BE2C (cell line): ENCODE measurements around the gene ERO1A.

Experiments used
- DNase-seq: peaks from one replicate; pipeline ENCODE4 v3.0.0-alpha.2; 2020
- H3K27me3 ChIP-seq: fragments of 250-450 bp; sonication (Bioruptor Pico); 2 replicates; pipeline ENCODE4 v1.5.1; 2020; ENCODE audit warnings: mild to moderate bottlenecking
- H3K36me3 ChIP-seq: fragments of 250-450 bp; sonication (Bioruptor Pico); 2 replicates; pipeline ENCODE4 v1.5.1; 2020; ENCODE audit warnings: mild to moderate bottlenecking
- H3K4me1 ChIP-seq: fragments of 250-450 bp; sonication (Bioruptor Pico); 2 replicates; pipeline ENCODE4 v1.5.1; 2020
- H3K4me3 ChIP-seq: 2 replicates; pipeline ENCODE4 v1.5.1; 2011; ENCODE audit warnings: low read depth, low read length
- H3K9me3 ChIP-seq: fragments of 250-450 bp; sonication (Bioruptor Pico); 2 replicates; pipeline ENCODE4 v1.5.1; 2020
- TF ChIP-seq, protein P1 (sequence below): IDR thresholded peaks from 2 replicates; pipeline ENCODE4 v1.5.1; 2012; ENCODE audit warnings: mild to moderate bottlenecking, low read depth, low read length

The ERO1A gene

DNA sequence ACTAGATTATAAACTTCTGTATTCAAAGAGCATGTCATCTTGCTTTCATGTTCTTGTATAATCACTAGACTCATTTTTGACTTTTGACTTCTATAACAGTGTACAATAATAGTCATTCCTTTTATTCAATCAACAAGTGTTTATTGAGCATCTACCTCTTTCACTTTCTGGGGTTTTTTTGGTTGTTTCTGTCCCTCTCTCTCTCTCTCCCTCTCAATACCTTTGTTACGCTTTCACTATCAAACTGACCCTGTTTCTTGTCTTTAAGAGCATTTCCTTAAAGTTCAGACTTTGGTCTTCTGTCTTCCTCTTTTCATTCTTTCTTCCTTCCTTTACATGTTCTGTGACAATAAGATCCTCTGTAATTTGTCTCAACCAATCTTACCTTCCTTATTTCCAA is 93.2 kb downstream of the ERO1A start:
- Histone ChIP-seq H3K36me3 (no peaks in the 10 kb centered on the region), H3K4me1 (no peaks in the 10 kb centered on the region), H3K4me3 (no peak overlapping the region), H3K27me3 (no peaks in the 10 kb centered on the region), H3K9me3 (no peaks in the 10 kb centered on the region)
- TF ChIP-seq, protein P1, sequence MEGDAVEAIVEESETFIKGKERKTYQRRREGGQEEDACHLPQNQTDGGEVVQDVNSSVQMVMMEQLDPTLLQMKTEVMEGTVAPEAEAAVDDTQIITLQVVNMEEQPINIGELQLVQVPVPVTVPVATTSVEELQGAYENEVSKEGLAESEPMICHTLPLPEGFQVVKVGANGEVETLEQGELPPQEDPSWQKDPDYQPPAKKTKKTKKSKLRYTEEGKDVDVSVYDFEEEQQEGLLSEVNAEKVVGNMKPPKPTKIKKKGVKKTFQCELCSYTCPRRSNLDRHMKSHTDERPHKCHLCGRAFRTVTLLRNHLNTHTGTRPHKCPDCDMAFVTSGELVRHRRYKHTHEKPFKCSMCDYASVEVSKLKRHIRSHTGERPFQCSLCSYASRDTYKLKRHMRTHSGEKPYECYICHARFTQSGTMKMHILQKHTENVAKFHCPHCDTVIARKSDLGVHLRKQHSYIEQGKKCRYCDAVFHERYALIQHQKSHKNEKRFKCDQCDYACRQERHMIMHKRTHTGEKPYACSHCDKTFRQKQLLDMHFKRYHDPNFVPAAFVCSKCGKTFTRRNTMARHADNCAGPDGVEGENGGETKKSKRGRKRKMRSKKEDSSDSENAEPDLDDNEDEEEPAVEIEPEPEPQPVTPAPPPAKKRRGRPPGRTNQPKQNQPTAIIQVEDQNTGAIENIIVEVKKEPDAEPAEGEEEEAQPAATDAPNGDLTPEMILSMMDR, result no peak
- no peak for DNase-seq

DNA sequence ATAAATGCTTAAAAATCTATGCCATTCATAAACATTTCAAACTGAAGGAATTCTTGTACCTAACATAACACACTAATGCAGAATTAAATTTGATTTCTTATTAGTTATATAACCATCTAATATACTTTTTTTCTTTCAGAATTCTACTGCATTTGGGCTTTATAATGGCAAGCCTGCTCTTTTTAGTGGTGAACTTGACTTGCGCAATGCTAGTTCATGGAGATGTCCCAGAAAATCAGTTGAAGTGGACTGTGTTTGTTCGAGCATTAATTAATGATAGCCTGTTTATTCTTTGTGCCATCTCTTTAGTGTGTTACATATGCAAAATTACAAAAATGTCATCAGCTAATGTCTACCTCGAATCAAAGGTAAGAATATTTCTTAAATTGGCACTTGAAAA is 95.4 kb downstream of the ERO1A start:
- no peaks in the 10 kb centered on the region for H3K27me3 ChIP-seq
- H3K36me3 ChIP-seq, result no peaks in the 10 kb centered on the region
- H3K9me3 ChIP-seq, result no peaks in the 10 kb centered on the region
- DNase-seq, result no peak
- H3K4me1 ChIP-seq, result no peaks in the 10 kb centered on the region
- TF ChIP-seq, protein P1, result no peak
- no peak overlapping the region for H3K4me3 ChIP-seq

DNA sequence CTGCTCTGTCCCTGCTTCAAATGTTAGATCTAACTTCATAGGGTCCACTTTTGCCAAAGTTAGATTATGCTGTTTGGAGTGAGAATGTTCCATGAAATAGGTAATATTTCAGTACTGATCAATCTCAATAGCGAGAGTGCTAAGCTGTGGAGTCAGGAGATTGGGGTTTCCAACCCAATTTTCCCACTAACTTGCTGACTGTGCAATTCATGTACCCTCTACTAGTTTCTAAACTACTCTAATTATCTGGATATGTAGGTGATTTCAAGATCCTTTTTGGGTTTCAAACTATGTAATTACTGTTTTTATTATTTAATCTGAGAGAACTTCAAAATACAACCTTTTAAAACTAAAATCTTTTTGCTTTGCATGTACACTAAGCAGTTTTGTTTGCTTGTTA is 96.8 kb downstream of the ERO1A start:
- no peak overlapping the region for H3K4me3 ChIP-seq
- H3K9me3 ChIP-seq, result no peaks in the 10 kb centered on the region
- H3K36me3 ChIP-seq, result no peaks in the 10 kb centered on the region
- TF ChIP-seq, protein P1, result no peak
- no peaks in the 10 kb centered on the region for H3K4me1 ChIP-seq
- no peaks in the 10 kb centered on the region for H3K27me3 ChIP-seq
- DNase-seq, result no peak

DNA sequence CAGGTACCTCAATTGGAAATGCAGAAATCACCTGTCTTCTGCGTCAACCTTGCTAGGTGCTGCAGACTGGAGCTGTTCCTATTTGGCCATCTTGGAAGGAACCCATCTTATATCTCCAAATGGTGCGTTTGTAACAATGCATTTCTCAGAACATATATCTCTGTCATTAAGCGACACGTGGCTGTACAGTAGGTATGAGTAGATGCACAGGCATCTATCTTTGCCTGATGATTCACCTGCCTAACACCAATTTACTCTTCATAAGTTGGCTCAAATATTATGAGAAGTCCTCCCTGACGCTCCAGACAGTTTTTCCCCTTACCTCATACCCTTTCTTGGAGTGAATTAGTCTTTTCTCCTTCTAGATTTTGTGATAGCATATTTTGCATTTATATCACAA is 98.5 kb downstream of the ERO1A start:
- H3K4me1 ChIP-seq, result no peaks in the 10 kb centered on the region
- no peaks in the 10 kb centered on the region for H3K27me3 ChIP-seq
- DNase-seq, result no peak
- H3K36me3 ChIP-seq, result no peaks in the 10 kb centered on the region
- no peaks in the 10 kb centered on the region for H3K9me3 ChIP-seq
- H3K4me3 ChIP-seq, result no peak overlapping the region
- TF ChIP-seq, protein P1, result no peak

DNA sequence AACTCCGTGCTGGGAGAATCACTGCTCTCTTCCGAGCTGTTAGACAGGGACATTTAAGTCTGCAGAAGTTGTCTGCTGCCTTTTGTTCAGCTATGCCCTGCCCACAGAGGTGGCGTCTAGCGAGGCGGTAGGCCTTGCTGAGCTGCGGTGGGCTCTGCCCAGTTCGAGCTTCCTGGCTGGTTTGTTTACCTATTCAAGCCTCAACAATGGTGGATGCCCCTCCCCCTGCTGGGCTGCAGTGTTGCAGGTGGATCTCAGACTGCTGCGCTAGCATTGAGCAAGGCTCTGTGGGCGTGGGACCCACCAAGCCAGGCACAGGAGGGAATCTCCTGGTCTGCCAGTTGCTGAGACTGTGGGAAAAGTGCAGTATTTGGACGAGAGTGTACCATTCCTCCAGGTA is 99.0 kb downstream of the ERO1A start:
- Histone ChIP-seq H3K36me3 (no peaks in the 10 kb centered on the region), H3K9me3 (no peaks in the 10 kb centered on the region), H3K4me1 (no peaks in the 10 kb centered on the region), H3K4me3 (no peak overlapping the region), H3K27me3 (no peaks in the 10 kb centered on the region)
- TF ChIP-seq, protein P1, result no peak
- DNase-seq, result no peak

DNA sequence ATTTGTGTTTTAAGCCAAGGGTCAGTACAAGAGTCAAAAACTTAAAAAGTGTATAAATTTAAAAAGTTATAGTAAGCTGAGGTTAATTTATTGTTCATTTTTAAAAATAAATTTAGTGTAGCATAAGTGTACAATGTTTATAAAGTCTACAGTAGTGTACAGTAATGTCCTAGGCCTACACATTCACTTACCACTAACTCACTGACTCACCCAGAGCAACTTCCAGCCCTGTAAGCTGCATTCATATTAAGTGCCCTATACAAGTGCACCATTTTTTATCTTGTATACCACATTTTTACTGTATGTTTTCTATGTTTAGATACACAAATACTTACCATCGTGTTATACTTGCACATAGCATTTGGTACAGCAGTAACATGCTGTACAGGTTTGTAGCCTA is 105.0 kb downstream of the ERO1A start:
- H3K36me3 ChIP-seq, result no peaks in the 10 kb centered on the region
- no peaks in the 10 kb centered on the region for H3K9me3 ChIP-seq
- H3K4me1 ChIP-seq, result no peaks in the 10 kb centered on the region
- TF ChIP-seq, protein P1, result no peak
- no peak overlapping the region for H3K4me3 ChIP-seq
- H3K27me3 ChIP-seq, result no peaks in the 10 kb centered on the region
- no peak for DNase-seq
